Measurements from ENCODE around the gene TAGLN. TPM values are rescaled to one million over a fixed set of nuclear protein-coding genes. Genes with fewer than 3 reads are reported as not detected.
A peak's percentile ranks its signal among the peaks of the same experiment; 100 is the strongest.

The TAGLN gene
- total RNA-seq, 1 donor from 2014 or later, result 17.9 TPM

DNA sequence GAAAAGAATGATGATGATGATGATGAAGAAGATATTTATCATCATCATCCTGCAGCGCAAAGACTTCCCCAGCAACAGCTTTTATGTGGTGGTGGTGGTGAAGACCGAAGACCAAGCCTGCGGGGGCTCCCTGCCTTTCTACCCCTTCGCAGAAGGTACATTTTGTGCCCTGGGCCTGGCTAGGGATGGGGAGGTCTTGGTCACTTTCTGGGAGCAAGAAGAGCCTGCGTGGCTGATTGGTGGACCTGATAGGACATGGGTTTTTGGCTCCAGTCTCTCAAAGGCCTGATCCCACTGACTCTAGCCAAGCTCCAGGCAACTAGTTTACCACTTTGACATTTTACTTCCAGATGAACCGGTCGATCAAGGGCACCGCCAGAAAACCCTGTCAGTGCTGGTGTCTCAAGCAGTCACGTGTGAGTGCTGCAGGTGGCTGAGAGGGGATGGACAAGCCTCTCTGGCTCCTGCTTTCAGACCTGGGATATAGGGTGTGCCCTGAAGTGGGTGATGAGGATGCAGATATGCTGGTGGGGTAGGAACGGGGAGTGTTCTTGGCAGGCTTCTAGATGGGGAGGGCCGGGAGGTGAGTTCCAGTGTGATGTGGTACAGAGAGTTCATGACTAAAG, 15.3 kb upstream of the TAGLN start:
- H3K4me1 Mint-ChIP-seq, result peaks cover 74% of the 10 kb centered on the region
- H3K9me3 Mint-ChIP-seq, result no peaks in the 10 kb centered on the region
- TF ChIP-seq, protein P1, sequence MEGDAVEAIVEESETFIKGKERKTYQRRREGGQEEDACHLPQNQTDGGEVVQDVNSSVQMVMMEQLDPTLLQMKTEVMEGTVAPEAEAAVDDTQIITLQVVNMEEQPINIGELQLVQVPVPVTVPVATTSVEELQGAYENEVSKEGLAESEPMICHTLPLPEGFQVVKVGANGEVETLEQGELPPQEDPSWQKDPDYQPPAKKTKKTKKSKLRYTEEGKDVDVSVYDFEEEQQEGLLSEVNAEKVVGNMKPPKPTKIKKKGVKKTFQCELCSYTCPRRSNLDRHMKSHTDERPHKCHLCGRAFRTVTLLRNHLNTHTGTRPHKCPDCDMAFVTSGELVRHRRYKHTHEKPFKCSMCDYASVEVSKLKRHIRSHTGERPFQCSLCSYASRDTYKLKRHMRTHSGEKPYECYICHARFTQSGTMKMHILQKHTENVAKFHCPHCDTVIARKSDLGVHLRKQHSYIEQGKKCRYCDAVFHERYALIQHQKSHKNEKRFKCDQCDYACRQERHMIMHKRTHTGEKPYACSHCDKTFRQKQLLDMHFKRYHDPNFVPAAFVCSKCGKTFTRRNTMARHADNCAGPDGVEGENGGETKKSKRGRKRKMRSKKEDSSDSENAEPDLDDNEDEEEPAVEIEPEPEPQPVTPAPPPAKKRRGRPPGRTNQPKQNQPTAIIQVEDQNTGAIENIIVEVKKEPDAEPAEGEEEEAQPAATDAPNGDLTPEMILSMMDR (IDR thresholded peaks at IDR 0.05), result no peak
- intact Hi-C loops (cut with micrococcal nuclease), result no loop called here
- no peak overlapping the region for H3K4me3 Mint-ChIP-seq
- ChIA-PET POLR2A (interaction anchor here (0.7 to 5.7 kb wide), 4 partner anchors 42 to 1033 kb away, joined by 3 to 45 read pairs (median 4); no protein-coding TSS in a partner anchor), CTCF (interaction anchor here (7.4 kb wide), 1 partner anchor 45 kb away, joined by 119 read pairs; the partner anchor contains the start of genes PCSK7 and RNF214)
- peak overlapping the region; percentile 42 for H3K27ac Mint-ChIP-seq
- no peak for ATAC-seq (ENCODE audit: low read depth)
- peaks cover 59% of the 10 kb centered on the region for H3K36me3 Mint-ChIP-seq (ENCODE audit: low read depth)
- no peak for DNase-seq
- H3K27me3 Mint-ChIP-seq, result no peaks in the 10 kb centered on the region

DNA sequence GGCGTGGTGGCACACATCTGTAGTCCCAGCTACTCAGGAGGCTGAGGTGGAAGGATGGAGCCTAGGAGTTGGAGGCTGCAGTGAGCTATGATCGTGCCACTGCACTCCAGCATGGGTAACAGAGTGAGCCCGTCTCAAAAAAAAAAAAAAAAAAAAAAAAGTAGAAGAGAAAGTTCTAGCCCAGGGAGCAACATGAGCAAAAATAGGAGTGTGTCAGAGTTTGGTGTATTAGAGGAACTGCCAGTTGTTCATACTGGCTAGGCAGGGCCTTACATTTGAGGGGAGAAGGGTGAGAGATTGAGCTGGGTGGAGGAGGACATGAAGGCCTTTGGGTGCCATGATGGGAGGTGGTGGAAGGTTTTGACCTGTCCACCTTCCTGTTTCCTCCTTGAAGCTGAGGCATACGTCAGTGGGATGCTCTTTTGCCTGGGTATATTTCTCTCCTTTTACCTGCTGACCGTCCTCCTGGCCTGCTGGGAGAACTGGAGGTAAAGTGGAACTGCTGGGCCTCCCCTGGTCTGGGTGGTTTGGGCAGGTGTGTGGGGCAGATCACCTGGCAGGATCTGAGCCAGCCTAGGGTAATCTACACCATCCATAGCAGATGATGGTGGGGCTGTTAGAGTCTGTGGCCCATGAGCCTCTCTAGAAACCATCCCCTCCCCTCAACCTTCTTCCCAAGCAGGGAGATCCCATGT, 13.3 kb upstream of the TAGLN start:
- Mint-ChIP-seq H3K9me3 (no peaks in the 10 kb centered on the region), H3K27me3 (no peaks in the 10 kb centered on the region), H3K27ac (peak overlapping the region; percentile 94), H3K4me1 (peaks cover 80% of the 10 kb centered on the region), H3K36me3 (ENCODE audit: low read depth) (peaks cover 72% of the 10 kb centered on the region), H3K4me3 (peak overlapping the region; percentile 42)
- DNase-seq (no peak), ATAC-seq (ENCODE audit: low read depth) (peak; percentile 38)
- ChIA-PET CTCF (no interaction called here), POLR2A (interaction anchor here (0.6 to 5.9 kb wide), 14 partner anchors 19 to 1698 kb away, joined by 3 to 37 read pairs (median 8); partner anchors contain the start of gene PAFAH1B2)
- intact Hi-C loops (cut with micrococcal nuclease), result no loop called here
- TF ChIP-seq, protein P1 (IDR thresholded peaks at IDR 0.05), result no peak

DNA sequence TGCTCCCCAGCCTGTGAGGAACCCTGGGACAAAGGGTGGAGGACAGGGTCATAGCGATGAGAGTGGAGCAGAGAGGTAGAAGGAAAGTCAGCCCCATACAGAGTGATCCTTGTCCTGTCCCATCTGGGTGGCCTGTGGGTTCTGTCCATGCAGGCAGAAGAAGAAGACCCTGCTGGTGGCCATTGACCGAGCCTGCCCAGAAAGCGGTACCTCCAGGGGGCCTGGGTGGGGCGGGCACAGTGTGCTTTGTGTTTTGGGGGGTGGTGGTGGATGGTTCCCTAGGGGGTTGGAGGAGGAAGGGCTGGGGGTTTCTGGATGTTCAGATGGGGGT, 12.8 kb upstream of the TAGLN start:
- peak overlapping the region; percentile 94 for H3K27ac Mint-ChIP-seq
- H3K4me1 Mint-ChIP-seq, result peaks cover 79% of the 10 kb centered on the region

DNA sequence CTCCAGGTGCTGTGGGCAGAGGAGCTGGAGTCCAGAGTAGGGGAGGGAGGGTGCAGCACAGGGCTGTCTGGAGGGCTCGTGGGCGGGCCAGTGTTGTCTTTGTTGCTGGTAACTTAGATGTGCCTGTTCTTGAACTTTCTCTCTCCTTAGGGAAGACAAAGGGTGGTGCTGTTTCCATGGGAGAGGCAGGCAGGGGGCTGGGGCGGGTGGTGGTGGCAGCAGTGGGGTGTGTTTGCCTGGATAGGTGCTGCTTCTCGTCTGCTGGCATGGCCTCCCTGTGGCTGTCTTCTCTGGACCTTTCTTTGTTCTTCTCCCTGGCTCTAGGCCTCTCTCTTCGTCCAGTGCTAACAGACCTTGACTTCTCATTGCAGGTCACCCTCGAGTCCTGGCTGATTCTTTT, 12.2 kb upstream of the TAGLN start:
- ATAC-seq (ENCODE audit: low read depth), result no peak
- intact Hi-C loops (cut with micrococcal nuclease), result no loop called here
- Mint-ChIP-seq H3K4me1 (peaks cover 79% of the 10 kb centered on the region), H3K27ac (peak overlapping the region; percentile 94), H3K4me3 (peak overlapping the region; percentile 42), H3K36me3 (ENCODE audit: low read depth) (peaks cover 74% of the 10 kb centered on the region), H3K27me3 (no peaks in the 10 kb centered on the region), H3K9me3 (no peaks in the 10 kb centered on the region)
- TF ChIP-seq, protein P1 (IDR thresholded peaks at IDR 0.05), result no peak
- POLR2A ChIA-PET, result interaction anchor here (2.4 to 5.9 kb wide), 2 partner anchors 42 to 44 kb away, joined by 21 to 37 read pairs; partner anchors contain the start of gene PAFAH1B2
- DNase-seq, result no peak
- CTCF ChIA-PET, result no interaction called here

More for the DNA sequence above, 12.8 kb upstream of the TAGLN start:
- ChIA-PET POLR2A (interaction anchor here (0.6 to 5.9 kb wide), 7 partner anchors 19 to 44 kb away, joined by 5 to 37 read pairs (median 8); partner anchors contain the start of gene PAFAH1B2), CTCF (no interaction called here)
- Mint-ChIP-seq H3K4me3 (peak overlapping the region; percentile 42), H3K27me3 (no peaks in the 10 kb centered on the region), H3K9me3 (no peaks in the 10 kb centered on the region), H3K36me3 (ENCODE audit: low read depth) (peaks cover 73% of the 10 kb centered on the region)
- no peak for DNase-seq
- no peak for ATAC-seq (ENCODE audit: low read depth)
- TF ChIP-seq, protein P1 (IDR thresholded peaks at IDR 0.05), result no peak
- intact Hi-C loops (cut with micrococcal nuclease), result no loop called here

DNA sequence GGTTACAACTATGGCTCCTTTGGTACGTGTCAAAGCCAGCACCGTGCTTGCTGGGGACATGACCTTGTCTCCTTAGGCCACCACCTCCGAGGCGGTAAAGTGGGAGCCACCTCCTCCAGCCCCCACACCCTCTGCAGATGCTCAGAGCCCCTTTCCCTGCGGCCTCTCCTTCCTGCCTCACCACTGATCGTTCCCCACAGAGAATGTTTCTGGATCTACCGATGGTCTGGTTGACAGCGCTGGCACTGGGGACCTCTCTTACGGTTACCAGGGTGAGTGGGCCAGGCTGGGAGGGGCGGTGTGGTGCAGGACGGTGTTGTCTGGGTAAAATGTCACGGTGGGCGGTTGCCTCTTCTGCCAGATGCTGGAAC, 11.8 kb upstream of the TAGLN start:
- peak overlapping the region; percentile 94 for H3K27ac Mint-ChIP-seq
- ChIA-PET CTCF (no interaction called here), POLR2A (interaction anchor here (5.9 kb wide), 1 partner anchor 43 kb away, joined by 37 read pairs; the partner anchor contains the start of gene PAFAH1B2)
- peaks cover 77% of the 10 kb centered on the region for H3K36me3 Mint-ChIP-seq (ENCODE audit: low read depth)
- intact Hi-C loops (cut with micrococcal nuclease), result no loop called here
- DNase-seq, result no peak
- H3K27me3 Mint-ChIP-seq, result no peaks in the 10 kb centered on the region
- H3K9me3 Mint-ChIP-seq, result no peaks in the 10 kb centered on the region
- TF ChIP-seq, protein P1 (IDR thresholded peaks at IDR 0.05), result no peak
- ATAC-seq (ENCODE audit: low read depth), result no peak
- peaks cover 81% of the 10 kb centered on the region for H3K4me1 Mint-ChIP-seq
- H3K4me3 Mint-ChIP-seq, result peak overlapping the region; percentile 42

Measured in activated B cell treated with CpG ODN at 0.5 μM for 24 hours (primary cell).